CD8-positive, alpha-beta memory T cell (primary cell): Measurements from ENCODE around the gene F11R. TPM values are rescaled to one million over a fixed set of nuclear protein-coding genes. Genes with fewer than 3 reads are reported as not detected.

Experiments
- CTCF ChIA-PET: fragments of 350-600 bp; sonication (Branson Sonifier 250); formaldehyde crosslinking; loops from one replicate; lab custom pipeline; 2021; ENCODE audit warnings: antibody characterized with exemption; lab: Charles Lee
- POLR2A ChIA-PET: fragments of 350-600 bp; sonication (Branson Sonifier 250); formaldehyde crosslinking; loops from one replicate; lab custom pipeline; 2021; ENCODE audit warnings: antibody characterized with exemption; lab: Charles Lee
- DNase-seq, 5 donors: peaks; one replicate each; pipeline versions ENCODE4 v3.0.0 to v3.0.0-alpha.2; 2020 to 2022; ENCODE audit warnings: mixed read lengths in 1 of 5
- H3K27ac ChIP-seq: one replicate; pipeline ENCODE4 v1.7.0; 2013; ENCODE audit warnings: low read depth, mild to moderate bottlenecking, low read length, moderate library complexity
- H3K27me3 ChIP-seq: 2 replicates; pipeline ENCODE4 v1.7.0; 2013; ENCODE audit warnings: low read length, mild to moderate bottlenecking; ENCODE audit not compliant: insufficient read depth, poor library complexity, severe bottlenecking
- H3K36me3 ChIP-seq: 2 replicates; pipeline ENCODE4 v1.7.0; 2013; ENCODE audit warnings: mild to moderate bottlenecking, low read length, moderate library complexity; ENCODE audit not compliant: insufficient read depth
- H3K4me1 ChIP-seq: 2 replicates; pipeline ENCODE4 v1.7.0; 2013; ENCODE audit warnings: mild to moderate bottlenecking, low read length, moderate library complexity; ENCODE audit not compliant: insufficient read depth
- H3K4me3 ChIP-seq: 2 replicates; pipeline ENCODE4 v1.7.0; 2013; ENCODE audit warnings: mild to moderate bottlenecking, low read length
- H3K9me3 ChIP-seq: 2 replicates; pipeline ENCODE4 v1.7.0; 2013; ENCODE audit warnings: mild to moderate bottlenecking, low read length
- H3K27ac Mint-ChIP-seq, 8 donors: one replicate each; pipeline ENCODE4 v1.8.0; 2020 to 2021; ENCODE audit warnings: mixed read lengths in 8 of 8, mild to moderate bottlenecking in 6 of 8, inconsistent platforms in 3 of 8, moderate library complexity in 3 of 8
- H3K27me3 Mint-ChIP-seq, 2 donors: one replicate each; pipeline ENCODE4 v1.8.0; 2020 to 2021; ENCODE audit warnings: mixed read lengths in 2 of 2, mild to moderate bottlenecking in 1 of 2, moderate library complexity in 1 of 2
- H3K36me3 Mint-ChIP-seq, 3 donors: one replicate each; pipeline ENCODE4 v1.8.0; 2020 to 2021; ENCODE audit warnings: mixed read lengths in 3 of 3, inconsistent platforms in 1 of 3, mild to moderate bottlenecking in 1 of 3
- H3K4me1 Mint-ChIP-seq, 3 donors: one replicate each; pipeline ENCODE4 v1.8.0; 2020 to 2021; ENCODE audit warnings: mixed read lengths in 3 of 3, inconsistent platforms in 1 of 3, mild to moderate bottlenecking in 1 of 3
- H3K4me3 Mint-ChIP-seq, 7 donors: one replicate each; pipeline ENCODE4 v1.8.0; 2020 to 2021; ENCODE audit warnings: mixed read lengths in 7 of 7, mild to moderate bottlenecking in 6 of 7, moderate library complexity in 4 of 7, inconsistent platforms in 2 of 7
- H3K9me3 Mint-ChIP-seq, 5 donors: one replicate each; pipeline ENCODE4 v1.8.0; 2020 to 2022; ENCODE audit warnings: mixed read lengths in 5 of 5, mild to moderate bottlenecking in 3 of 5, moderate library complexity in 2 of 5, inconsistent platforms in 1 of 5
- polyA plus RNA-seq: library from polyadenylated mRNA; unstranded; fragments of 300-500 nt; fragmentation: Illumina TruSeq; gene quantifications from one replicate; pipeline ENCODE4 v1.2.3, GENCODE V29; 2021
- total RNA-seq, 2 experiments: library from RNA; stranded (reverse); gene quantifications; one replicate each; pipeline ENCODE4 v1.2.3, GENCODE V29; 2021

Gene F11R
- total and polyA plus RNA-seq, 3 experiments from 2014 or later: 11.6 to 18.3 (median 14.1) TPM

- H3K9me3 Mint-ChIP-seq: no peaks in the 10 kb centered on the region
- Histone ChIP-seq H3K4me3 (no peak overlapping the region), H3K27me3 (peaks cover 9% of the 10 kb centered on the region), H3K36me3 (no peaks in the 10 kb centered on the region), H3K4me1 (no peaks in the 10 kb centered on the region), H3K27ac (no peak overlapping the region), H3K9me3 (no peaks in the 10 kb centered on the region)
- H3K4me3 Mint-ChIP-seq: peak overlapping the region in 6 of 7 donors; percentile 28 to 63 (median 58)
- peaks cover 7 to 13% (median 12%) of the 10 kb centered on the region in 3 donors for H3K4me1 Mint-ChIP-seq
- H3K36me3 Mint-ChIP-seq: no peaks in the 10 kb centered on the region
- ChIA-PET POLR2A (no interaction called here), CTCF (no interaction called here)
- peaks cover 31 to 33% of the 10 kb centered on the region in 2 donors for H3K27me3 Mint-ChIP-seq
- DNase-seq: no peak
- H3K27ac Mint-ChIP-seq: no peak overlapping the region
Observed at GRCh38 chr1:160981584-160982411, 39.2 kb downstream of the F11R start.

GRCh38 chr1:160979286-160979685 is 41.7 kb downstream of the F11R start:
- H3K4me3 ChIP-seq: no peak overlapping the region
- POLR2A ChIA-PET: no interaction called here
- Mint-ChIP-seq H3K27ac (no peak overlapping the region), H3K4me3 (no peak overlapping the region), H3K27me3 (peaks cover 31 to 37% of the 10 kb centered on the region in 2 donors), H3K36me3 (no peaks in the 10 kb centered on the region), H3K4me1 (peaks cover 7 to 13% (median 12%) of the 10 kb centered on the region in 3 donors), H3K9me3 (no peaks in the 10 kb centered on the region)
- H3K27me3 ChIP-seq: peaks cover 9% of the 10 kb centered on the region
- H3K4me1 ChIP-seq: no peaks in the 10 kb centered on the region
- no peaks in the 10 kb centered on the region for H3K36me3 ChIP-seq
- DNase-seq: no peak
- H3K27ac ChIP-seq: no peak overlapping the region
- CTCF ChIA-PET: interaction anchor here (1.3 kb wide), 1 partner anchor 28 kb away, joined by 3 read pairs; no protein-coding TSS in a partner anchor
- H3K9me3 ChIP-seq: no peaks in the 10 kb centered on the region

- H3K4me3 ChIP-seq: no peak overlapping the region
- no peak overlapping the region for H3K4me3 Mint-ChIP-seq
- H3K27me3 Mint-ChIP-seq: peaks cover 34 to 38% of the 10 kb centered on the region in 2 donors
- peaks cover 9% of the 10 kb centered on the region for H3K27me3 ChIP-seq
- ChIA-PET POLR2A (no interaction called here), CTCF (interaction anchor here (1.3 kb wide), 1 partner anchor 27 kb away, joined by 3 read pairs; no protein-coding TSS in a partner anchor)
- H3K27ac Mint-ChIP-seq: no peak overlapping the region
- H3K4me1 Mint-ChIP-seq: peaks cover 7 to 13% (median 12%) of the 10 kb centered on the region in 3 donors
- H3K27ac ChIP-seq: no peak overlapping the region
- H3K36me3 ChIP-seq: no peaks in the 10 kb centered on the region
- DNase-seq: no peak
- no peaks in the 10 kb centered on the region for H3K4me1 ChIP-seq
- H3K9me3 ChIP-seq: no peaks in the 10 kb centered on the region
- H3K36me3 Mint-ChIP-seq: no peaks in the 10 kb centered on the region
- no peaks in the 10 kb centered on the region for H3K9me3 Mint-ChIP-seq
Observed at GRCh38 chr1:160978510-160978927, 42.4 kb downstream of the F11R start.

GRCh38 chr1:160975026-160975425 is 45.9 kb downstream of the F11R start:
- CTCF ChIA-PET: no interaction called here

GRCh38 chr1:160973491-160973890 is 47.5 kb downstream of the F11R start:
- no peak overlapping the region for H3K27ac ChIP-seq

More at GRCh38 chr1:160975026-160975425, 45.9 kb downstream of the F11R start:
- no peak for DNase-seq
- H3K4me1 ChIP-seq: no peaks in the 10 kb centered on the region
- Mint-ChIP-seq H3K9me3 (no peaks in the 10 kb centered on the region), H3K4me1 (no peaks in the 10 kb centered on the region), H3K27me3 (peaks cover 11 to 16% of the 10 kb centered on the region in 2 donors), H3K4me3 (no peak overlapping the region), H3K36me3 (no peaks in the 10 kb centered on the region), H3K27ac (no peak overlapping the region)
- no peak overlapping the region for H3K4me3 ChIP-seq
- H3K9me3 ChIP-seq: no peaks in the 10 kb centered on the region
- no peaks in the 10 kb centered on the region for H3K27me3 ChIP-seq
- POLR2A ChIA-PET: no interaction called here
- H3K27ac ChIP-seq: no peak overlapping the region
- no peaks in the 10 kb centered on the region for H3K36me3 ChIP-seq

GRCh38 chr1:160972939-160973338 is 48.0 kb downstream of the F11R start:
- Mint-ChIP-seq H3K36me3 (no peaks in the 10 kb centered on the region), H3K9me3 (no peaks in the 10 kb centered on the region), H3K27ac (no peak overlapping the region), H3K4me1 (no peaks in the 10 kb centered on the region), H3K4me3 (no peak overlapping the region), H3K27me3 (peaks cover 7 to 9% of the 10 kb centered on the region in 2 donors)
- Histone ChIP-seq H3K9me3 (no peaks in the 10 kb centered on the region), H3K27me3 (no peaks in the 10 kb centered on the region), H3K4me1 (no peaks in the 10 kb centered on the region), H3K27ac (no peak overlapping the region), H3K4me3 (no peak overlapping the region), H3K36me3 (no peaks in the 10 kb centered on the region)
- DNase-seq: no peak
- CTCF ChIA-PET: interaction anchor here (2.7 kb wide), 1 partner anchor 17 kb away, joined by 12 read pairs; no protein-coding TSS in a partner anchor
- POLR2A ChIA-PET: interaction anchor here (0.5 kb wide), 1 partner anchor 18 kb away, joined by 3 read pairs; no protein-coding TSS in a partner anchor

More at GRCh38 chr1:160973491-160973890, 47.5 kb downstream of the F11R start:
- CTCF ChIA-PET: interaction anchor here (2.7 kb wide), 1 partner anchor 17 kb away, joined by 12 read pairs; no protein-coding TSS in a partner anchor
- Mint-ChIP-seq H3K4me3 (no peak overlapping the region), H3K9me3 (no peaks in the 10 kb centered on the region), H3K27ac (peak overlapping the region in 1 of 8 donors; percentile 57), H3K27me3 (peaks cover 7 to 9% of the 10 kb centered on the region in 2 donors), H3K36me3 (no peaks in the 10 kb centered on the region), H3K4me1 (no peaks in the 10 kb centered on the region)
- no peaks in the 10 kb centered on the region for H3K27me3 ChIP-seq
- H3K4me1 ChIP-seq: no peaks in the 10 kb centered on the region
- H3K9me3 ChIP-seq: no peaks in the 10 kb centered on the region
- H3K4me3 ChIP-seq: no peak overlapping the region
- DNase-seq: no peak
- POLR2A ChIA-PET: no interaction called here
- H3K36me3 ChIP-seq: no peaks in the 10 kb centered on the region

- no peak overlapping the region for H3K4me3 ChIP-seq
- H3K4me3 Mint-ChIP-seq: no peak overlapping the region
- DNase-seq: no peak
- no peaks in the 10 kb centered on the region for H3K4me1 Mint-ChIP-seq
- no peaks in the 10 kb centered on the region for H3K36me3 Mint-ChIP-seq
- POLR2A ChIA-PET: no interaction called here
- CTCF ChIA-PET: interaction anchor here (2.7 kb wide), 1 partner anchor 18 kb away, joined by 12 read pairs; no protein-coding TSS in a partner anchor
- peaks cover 9 to 11% of the 10 kb centered on the region in 2 donors for H3K27me3 Mint-ChIP-seq
- H3K9me3 ChIP-seq: no peaks in the 10 kb centered on the region
- H3K27ac ChIP-seq: no peak overlapping the region
- H3K27me3 ChIP-seq: no peaks in the 10 kb centered on the region
- no peaks in the 10 kb centered on the region for H3K36me3 ChIP-seq
- peak overlapping the region in 1 of 8 donors; percentile 58 for H3K27ac Mint-ChIP-seq
- no peaks in the 10 kb centered on the region for H3K9me3 Mint-ChIP-seq
- no peaks in the 10 kb centered on the region for H3K4me1 ChIP-seq
Observed at GRCh38 chr1:160971618-160972056, 49.3 kb downstream of the F11R start.

- H3K27ac Mint-ChIP-seq: no peak overlapping the region
- H3K4me3 Mint-ChIP-seq: no peak overlapping the region
- ChIA-PET POLR2A (no interaction called here), CTCF (interaction anchor here (1.5 kb wide), 1 partner anchor 11 kb away, joined by 6 read pairs; no protein-coding TSS in a partner anchor)
- Histone ChIP-seq H3K36me3 (no peaks in the 10 kb centered on the region), H3K27ac (no peak overlapping the region), H3K9me3 (no peaks in the 10 kb centered on the region), H3K27me3 (no peaks in the 10 kb centered on the region), H3K4me1 (no peaks in the 10 kb centered on the region), H3K4me3 (no peak overlapping the region)
- no peaks in the 10 kb centered on the region for H3K36me3 Mint-ChIP-seq
- peaks cover 0 to 4% of the 10 kb centered on the region in 2 donors for H3K27me3 Mint-ChIP-seq
- H3K9me3 Mint-ChIP-seq: no peaks in the 10 kb centered on the region
- no peak for DNase-seq
- H3K4me1 Mint-ChIP-seq: no peaks in the 10 kb centered on the region
Observed at GRCh38 chr1:160963521-160963920, 57.4 kb downstream of the F11R start.
